GM18507 (cell line): ENCODE measurements around the gene TSHZ1.

ENCODE experiments used
- DNase-seq: peaks from one replicate; pipeline ENCODE4 v3.0.0; 2011; ENCODE audit warnings: low read depth; ENCODE audit not compliant: insufficient read length; ENCODE audit errors: extremely low spot score
- FAIRE-seq: peaks from 2 replicates; lab custom pipeline; 2011; peaks lifted over from hg19 to GRCh38; lab: Jason Lieb, UNC

TSHZ1 gene

GRCh38 chr18:75238100-75238499 is 27.5 kb downstream of the TSHZ1 start:
- FAIRE-seq (no peak), DNase-seq (no peak)

GRCh38 chr18:75238786-75239185 is 28.2 kb downstream of the TSHZ1 start:
- FAIRE-seq (no peak), DNase-seq (no peak)

GRCh38 chr18:75240433-75240832 is 29.8 kb downstream of the TSHZ1 start:
- no peak for FAIRE-seq
- DNase-seq: no peak

- peak; percentile 36 for FAIRE-seq
- no peak for DNase-seq
These were observed 31.1 kb downstream of the TSHZ1 start for GRCh38 chr18:75241705-75242104.

GRCh38 chr18:75244351-75245313 is 34.0 kb downstream of the TSHZ1 start:
- DNase-seq: no peak
- no peak for FAIRE-seq

GRCh38 chr18:75246721-75247610 is 36.4 kb downstream of the TSHZ1 start:
- DNase-seq: no peak
- peak; percentile 41 for FAIRE-seq

- DNase-seq (no peak), FAIRE-seq (peak; percentile 60)
These were observed 37.2 kb downstream of the TSHZ1 start for GRCh38 chr18:75247611-75248421.

- FAIRE-seq (no peak), DNase-seq (no peak)
These were observed 38.0 kb downstream of the TSHZ1 start for GRCh38 chr18:75248426-75249174.

GRCh38 chr18:75249175-75249518 is 38.5 kb downstream of the TSHZ1 start:
- no peak for FAIRE-seq

GRCh38 chr18:75249672-75250470 is 39.3 kb downstream of the TSHZ1 start:
- FAIRE-seq (no peak), DNase-seq (no peak)

More at GRCh38 chr18:75249175-75249518, 38.5 kb downstream of the TSHZ1 start:
- no peak for DNase-seq

- DNase-seq (no peak), FAIRE-seq (no peak)
These were observed 39.8 kb downstream of the TSHZ1 start for GRCh38 chr18:75250471-75250821.

GRCh38 chr18:75251466-75251865 is 40.9 kb downstream of the TSHZ1 start:
- DNase-seq (no peak), FAIRE-seq (no peak)

GRCh38 chr18:75252136-75252535 is 41.5 kb downstream of the TSHZ1 start:
- FAIRE-seq (no peak), DNase-seq (no peak)

GRCh38 chr18:75253043-75253442 is 42.4 kb downstream of the TSHZ1 start:
- no peak for FAIRE-seq
- DNase-seq: no peak

GRCh38 chr18:75253784-75254183 is 43.2 kb downstream of the TSHZ1 start:
- FAIRE-seq: no peak
- DNase-seq: no peak

- no peak for DNase-seq
These were observed 44.5 kb downstream of the TSHZ1 start for GRCh38 chr18:75255094-75255493.

GRCh38 chr18:75256376-75256775 is 45.8 kb downstream of the TSHZ1 start:
- no peak for DNase-seq
- FAIRE-seq: no peak

More at GRCh38 chr18:75255094-75255493, 44.5 kb downstream of the TSHZ1 start:
- no peak for FAIRE-seq

GRCh38 chr18:75257605-75258004 is 47.0 kb downstream of the TSHZ1 start:
- FAIRE-seq (no peak), DNase-seq (no peak)
